Activated naive CD8-positive, alpha-beta T cell treated with anti-CD3 and anti-CD28 coated beads, Interleukin-2, amount 50 U/mL, for 16 hours (primary cell): ENCODE results near the gene RABGAP1L.
"Not testable (repeated sequence)": the region's sequence is repeated elsewhere in the genome, so short reads cannot be mapped to it uniquely, and the experiment has no call there.

Source experiments
- DNase-seq: peaks from one replicate; pipeline ENCODE4 v3.0.0-alpha.2; 2020; ENCODE audit warnings: low read depth, low spot score

RABGAP1L gene

GRCh38 chr1:174238845-174239501 lies 79.7 kb downstream of the RABGAP1L start:
- DNase-seq, result not testable (repeated sequence)

DNA sequence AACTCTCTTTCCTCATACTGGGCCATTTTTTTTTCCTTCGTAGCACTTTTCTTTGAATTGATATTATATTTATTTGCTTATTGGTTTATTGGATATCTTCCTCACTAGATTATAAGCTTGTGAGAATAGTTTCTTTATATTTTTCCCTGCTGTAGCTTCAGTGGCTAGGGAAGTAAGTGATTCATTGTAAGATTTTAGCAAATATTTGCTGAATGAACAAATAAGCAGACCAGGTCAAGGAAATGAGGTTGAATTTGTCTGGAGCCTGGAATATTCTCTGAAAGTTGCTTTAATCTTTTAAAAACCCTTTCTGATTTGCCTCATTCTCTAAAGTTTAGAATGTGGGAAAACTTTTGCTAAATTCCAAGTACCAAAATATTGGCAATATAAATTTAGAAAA lies 80.2 kb downstream of the RABGAP1L start:
- no peak for DNase-seq

GRCh38 chr1:174242856-174243255 lies 83.5 kb downstream of the RABGAP1L start:
- DNase-seq, result no peak

GRCh38 chr1:174243451-174244000 lies 84.2 kb downstream of the RABGAP1L start:
- DNase-seq, result no peak

- DNase-seq, result no peak
Observed at GRCh38 chr1:174244017-174244416, 84.7 kb downstream of the RABGAP1L start.

DNA sequence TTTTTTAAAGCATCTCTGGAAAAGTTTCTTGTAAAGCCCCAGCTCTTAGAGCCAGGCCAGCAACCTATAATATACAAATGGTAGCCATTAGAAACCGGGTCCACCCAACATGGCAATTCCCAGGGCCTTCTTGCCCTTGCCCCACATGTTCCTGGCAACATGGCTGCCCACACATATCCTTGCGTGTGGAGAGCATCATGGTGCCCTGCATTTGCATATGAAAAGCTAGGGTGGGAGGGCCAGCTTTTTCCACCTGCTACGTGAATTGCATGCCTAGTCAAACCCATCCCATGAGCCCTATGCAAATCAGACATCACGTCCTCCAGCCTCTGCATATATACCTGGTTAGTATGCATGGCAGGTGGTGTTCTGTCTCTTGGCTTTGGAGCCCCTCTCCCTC lies 88.2 kb downstream of the RABGAP1L start:
- DNase-seq, result no peak

DNA sequence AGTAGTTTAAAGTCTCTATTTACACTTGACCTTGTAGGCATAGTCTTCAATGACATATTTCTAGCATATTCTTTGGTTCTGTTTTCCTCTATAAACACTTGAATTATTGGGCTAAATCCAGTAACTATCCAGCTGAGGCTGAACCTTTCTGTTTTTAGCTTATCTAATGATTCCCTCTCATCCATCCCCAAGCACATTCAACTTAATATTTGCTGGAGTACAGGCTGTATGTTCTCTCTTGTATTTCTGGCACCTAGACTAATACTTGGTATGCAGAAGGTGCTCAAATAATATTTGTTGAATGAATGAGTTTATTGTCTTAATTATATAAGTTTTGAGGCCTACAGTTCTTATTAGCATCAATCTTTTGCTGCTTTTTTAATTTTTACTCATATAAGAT lies 88.7 kb downstream of the RABGAP1L start:
- DNase-seq, result no peak

- DNase-seq, result not testable (repeated sequence)
Observed at GRCh38 chr1:174256386-174256785, 97.1 kb downstream of the RABGAP1L start.

GRCh38 chr1:174258148-174258550 lies 98.8 kb downstream of the RABGAP1L start:
- peak; percentile 3 for DNase-seq

GRCh38 chr1:174262349-174263241 lies 103.3 kb downstream of the RABGAP1L start:
- DNase-seq, result no peak

DNA sequence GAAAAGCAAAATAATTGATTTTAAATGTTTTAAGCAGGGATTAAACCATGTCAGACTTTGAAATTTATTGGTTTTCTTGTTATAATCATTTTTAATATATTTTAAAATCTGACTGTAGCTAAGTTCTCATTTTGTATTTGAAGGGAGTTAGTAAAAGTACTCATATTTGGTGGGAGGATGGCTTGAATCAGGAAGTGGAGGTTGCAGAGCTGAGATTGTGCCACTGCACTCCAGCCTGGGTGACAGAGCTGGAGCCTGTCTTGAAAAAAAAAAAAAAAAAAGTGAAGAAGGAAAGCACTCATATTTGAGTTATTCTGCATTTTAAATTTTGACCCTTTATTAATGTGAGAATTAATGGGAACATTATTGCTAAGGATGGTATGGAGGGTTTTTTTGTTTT lies 106.0 kb downstream of the RABGAP1L start:
- DNase-seq, result no peak

DNA sequence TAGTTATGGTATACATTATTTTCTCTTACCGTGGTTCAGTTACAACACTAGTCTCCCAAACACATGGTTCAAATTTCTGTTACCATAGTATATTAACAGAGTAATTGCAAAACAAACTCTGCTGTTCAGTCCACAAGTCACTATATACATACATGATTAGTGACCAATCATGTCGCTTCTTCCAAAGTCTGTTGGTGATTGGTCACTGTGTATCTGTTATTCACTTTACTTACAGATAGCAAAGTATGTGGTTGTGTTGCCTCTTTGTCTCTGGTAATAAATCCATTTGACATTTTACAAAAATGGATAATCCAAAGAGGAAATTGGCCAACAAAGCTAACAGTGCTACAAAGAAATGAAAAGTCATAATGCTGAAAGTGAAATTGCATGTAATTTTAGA lies 107.2 kb downstream of the RABGAP1L start:
- DNase-seq, result no peak

- DNase-seq, result no peak
Observed at GRCh38 chr1:174266991-174267612, 107.8 kb downstream of the RABGAP1L start.

DNA sequence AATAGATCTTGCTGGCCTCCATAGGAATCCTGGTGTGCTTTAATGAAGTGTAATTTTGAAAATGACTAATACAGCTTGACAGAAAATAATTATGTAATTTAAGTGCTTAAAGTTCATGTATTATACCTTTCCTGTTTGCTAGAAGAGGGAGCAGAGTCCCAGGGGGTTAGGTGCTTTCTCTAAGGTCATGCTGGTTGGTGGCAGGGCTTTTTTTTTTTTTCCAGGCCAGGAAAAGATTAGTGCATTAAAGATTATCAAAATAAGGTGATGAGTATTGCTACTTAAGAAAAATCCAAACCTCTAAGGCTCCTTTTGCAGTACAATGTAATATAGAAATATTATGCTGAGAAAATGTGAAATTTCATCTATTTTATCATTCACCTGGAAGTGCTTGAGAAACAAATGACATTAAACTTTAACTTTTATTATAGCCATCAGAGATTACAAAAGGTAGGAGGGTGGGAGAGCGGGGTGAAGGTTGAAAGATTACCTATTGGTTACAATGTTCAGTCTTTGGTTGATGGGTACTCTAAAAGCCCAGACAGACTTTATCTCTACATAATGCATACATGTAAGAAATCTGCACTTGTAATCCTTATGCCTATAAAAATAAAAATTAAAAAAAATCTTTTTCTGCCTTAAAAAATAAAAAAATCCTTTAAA lies 110.8 kb downstream of the RABGAP1L start:
- no peak for DNase-seq

DNA sequence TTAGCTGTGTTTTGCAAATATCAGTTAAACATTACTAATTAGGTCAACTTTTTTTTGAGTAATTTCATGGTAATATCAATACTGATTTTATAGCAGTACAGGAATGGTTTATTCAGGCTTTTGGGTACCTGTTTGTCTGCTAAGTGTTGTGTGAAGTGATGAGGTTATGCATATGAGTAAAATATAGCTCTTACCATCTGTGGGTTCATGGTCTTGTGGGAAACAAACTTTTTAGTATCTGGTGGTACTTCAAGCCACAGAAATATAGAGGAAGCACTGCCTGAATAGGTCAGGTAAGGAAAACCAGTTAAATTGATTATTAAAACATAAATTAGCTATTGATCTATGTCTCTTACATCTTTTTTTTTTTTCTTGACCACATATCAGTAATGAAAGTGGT lies 113.9 kb downstream of the RABGAP1L start:
- no peak for DNase-seq

DNA sequence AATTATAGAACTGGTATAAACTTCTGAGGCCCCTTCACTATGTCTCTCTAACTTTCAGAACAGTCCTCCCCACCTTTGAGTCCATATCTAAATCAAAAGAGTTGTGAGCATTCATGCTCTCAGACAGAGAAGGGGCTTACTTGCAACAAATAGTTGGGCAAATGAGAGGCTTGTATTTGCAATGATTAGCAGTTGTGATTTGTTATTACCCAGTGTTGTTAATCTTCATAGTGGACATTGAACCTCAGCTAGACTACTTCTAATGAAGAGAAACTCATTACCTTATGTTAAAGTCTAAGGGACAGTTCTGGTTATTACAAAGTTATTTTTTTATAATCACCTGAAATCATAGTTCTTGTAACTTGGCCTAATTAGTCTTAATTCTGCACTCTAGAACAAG lies 114.5 kb downstream of the RABGAP1L start:
- no peak for DNase-seq

GRCh38 chr1:174274452-174274851 lies 115.1 kb downstream of the RABGAP1L start:
- DNase-seq, result no peak

DNA sequence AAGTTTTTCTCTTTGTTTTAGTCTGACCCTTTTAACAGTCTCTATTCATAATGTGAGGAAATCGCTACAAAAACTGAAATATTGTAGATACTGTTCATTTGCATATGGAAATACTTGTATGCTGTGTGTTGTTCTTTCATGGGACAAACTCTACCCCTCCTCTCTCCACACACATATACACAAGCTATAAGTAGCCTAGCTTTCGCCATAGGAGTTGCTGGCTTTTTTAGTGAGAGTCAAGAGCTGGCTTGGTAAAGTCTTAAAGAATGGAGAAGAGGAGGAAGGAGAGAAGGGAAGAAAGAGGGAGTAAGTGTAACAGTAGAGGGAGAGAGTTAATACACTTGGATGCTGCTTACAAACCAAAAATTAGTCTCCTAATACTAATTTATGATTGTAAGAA lies 115.6 kb downstream of the RABGAP1L start:
- DNase-seq, result no peak

DNA sequence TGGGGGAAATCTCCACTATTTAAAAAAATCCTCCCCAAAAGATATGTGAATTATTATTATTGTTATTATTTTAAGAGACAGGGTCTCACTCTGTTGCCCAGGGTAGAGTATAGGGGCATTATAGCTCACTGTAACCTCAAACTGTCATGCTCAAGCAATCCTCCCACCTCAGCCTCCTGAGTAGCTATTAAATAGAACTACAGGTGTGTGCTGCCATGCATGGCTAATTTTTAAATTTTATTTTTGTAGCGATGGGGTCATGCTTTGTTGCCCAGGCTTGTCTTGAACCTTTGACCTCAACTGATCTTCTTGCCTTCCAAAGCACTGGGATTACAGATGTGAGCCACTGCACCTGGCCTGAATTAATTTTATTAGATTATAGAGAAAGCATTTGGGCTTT lies 116.8 kb downstream of the RABGAP1L start:
- DNase-seq, result no peak

DNA sequence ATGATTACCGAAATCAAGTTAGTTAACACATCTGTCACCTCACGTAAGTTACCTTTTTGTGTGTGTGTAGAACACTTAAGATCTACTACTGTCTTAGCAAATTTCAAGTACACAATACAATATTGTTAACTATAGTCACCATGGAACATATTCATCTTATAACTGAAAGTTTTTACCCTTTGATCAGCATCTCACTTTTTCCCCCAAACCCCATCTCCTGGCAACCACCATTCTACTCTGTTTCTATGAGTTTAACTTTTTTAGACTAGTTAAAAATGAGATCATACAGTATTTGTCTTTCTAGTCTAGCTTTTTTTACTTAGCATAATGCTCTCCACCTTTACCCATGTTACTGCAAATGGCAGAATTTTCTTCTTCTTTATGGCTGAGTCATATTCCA lies 124.7 kb downstream of the RABGAP1L start:
- no peak for DNase-seq

DNA sequence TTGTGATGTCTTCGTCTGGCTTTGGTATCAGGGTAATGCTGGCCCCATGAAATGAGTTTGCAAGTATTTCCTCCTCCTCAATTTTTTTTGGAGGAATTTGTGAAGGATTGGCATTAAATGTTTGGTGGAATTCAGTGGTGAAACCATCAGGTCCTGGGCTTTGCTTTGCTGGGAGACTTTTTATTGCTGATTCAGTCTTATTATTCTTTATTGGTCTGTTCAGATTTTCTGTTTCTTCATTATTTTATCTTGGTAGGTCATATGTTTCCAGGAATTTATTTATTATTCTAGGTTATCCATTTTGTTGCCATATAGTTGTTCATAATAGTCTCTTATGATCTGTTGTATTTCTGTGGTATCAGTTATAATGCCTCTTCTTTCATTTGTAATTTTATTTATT lies 126.7 kb downstream of the RABGAP1L start:
- no peak for DNase-seq
